Stimulated activated naive CD4-positive, alpha-beta T cell treated with Interleukin-2 at 50 U/mL for 16 hours (primary cell): ENCODE results near the gene CSF2.

Experiments
- DNase-seq: peaks from one replicate; lab custom pipeline; 2025; lab: John Stamatoyannopoulos, UW

The CSF2 gene

GRCh38 chr5:132054697-132055440, 18.7 kb upstream of the CSF2 start:
- DNase-seq: no peak

DNA sequence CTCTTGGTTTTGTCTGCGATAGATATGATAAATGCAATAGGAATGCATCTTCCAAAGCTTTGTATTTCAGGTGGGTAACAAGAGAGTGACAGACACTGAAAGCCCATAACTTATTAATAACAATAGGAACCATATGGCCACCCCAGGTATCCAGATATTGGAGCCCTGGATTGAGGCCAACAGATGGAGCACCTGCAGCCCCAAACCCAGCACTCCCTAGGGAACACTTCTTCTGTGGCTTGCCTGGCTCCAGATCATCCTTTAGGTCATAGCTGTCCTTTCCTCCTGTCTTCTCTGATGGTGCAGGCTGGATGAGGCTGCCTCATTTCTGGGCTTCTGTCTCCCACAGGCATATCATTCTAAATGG, 18.2 kb upstream of the CSF2 start:
- no peak for DNase-seq

DNA sequence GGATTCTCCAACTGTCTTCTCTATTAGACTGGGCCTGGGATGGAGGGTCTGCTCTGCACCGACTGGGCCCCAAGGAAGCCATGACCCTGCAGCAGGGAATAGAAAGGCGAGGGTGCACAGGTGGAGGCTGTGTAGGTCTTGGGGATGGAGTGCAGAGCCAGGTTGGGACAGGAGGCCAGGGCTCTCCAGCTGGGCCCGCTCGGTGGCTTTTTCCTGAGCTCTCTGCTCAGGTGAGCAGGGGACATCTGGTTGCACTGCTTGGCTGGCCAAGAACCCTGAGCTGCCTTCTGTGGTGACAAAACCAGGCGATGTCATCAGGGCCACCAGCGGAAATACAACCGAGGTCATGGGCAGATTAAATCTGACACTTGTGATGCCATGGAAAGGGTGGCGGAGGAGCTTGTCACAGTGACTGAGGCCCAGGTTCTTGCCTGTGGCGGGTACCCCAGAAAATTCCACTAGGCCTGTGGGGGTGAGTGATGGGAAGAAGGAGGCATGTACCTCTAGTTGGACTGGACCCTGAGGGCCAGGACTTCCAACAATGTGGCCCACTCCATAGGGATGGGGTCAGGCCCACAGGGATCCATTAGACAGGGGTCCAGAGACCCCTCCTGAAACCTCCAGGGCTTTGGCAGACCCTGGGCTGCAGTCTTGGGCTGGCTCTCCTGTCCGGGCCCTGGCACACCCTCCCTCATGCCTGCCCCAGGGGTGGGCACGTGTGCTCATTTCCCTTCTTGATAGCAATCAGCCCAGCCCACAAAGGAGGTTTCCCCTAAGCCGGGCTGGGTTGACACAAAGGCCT, 17.6 kb upstream of the CSF2 start:
- DNase-seq: peak; percentile 48

DNA sequence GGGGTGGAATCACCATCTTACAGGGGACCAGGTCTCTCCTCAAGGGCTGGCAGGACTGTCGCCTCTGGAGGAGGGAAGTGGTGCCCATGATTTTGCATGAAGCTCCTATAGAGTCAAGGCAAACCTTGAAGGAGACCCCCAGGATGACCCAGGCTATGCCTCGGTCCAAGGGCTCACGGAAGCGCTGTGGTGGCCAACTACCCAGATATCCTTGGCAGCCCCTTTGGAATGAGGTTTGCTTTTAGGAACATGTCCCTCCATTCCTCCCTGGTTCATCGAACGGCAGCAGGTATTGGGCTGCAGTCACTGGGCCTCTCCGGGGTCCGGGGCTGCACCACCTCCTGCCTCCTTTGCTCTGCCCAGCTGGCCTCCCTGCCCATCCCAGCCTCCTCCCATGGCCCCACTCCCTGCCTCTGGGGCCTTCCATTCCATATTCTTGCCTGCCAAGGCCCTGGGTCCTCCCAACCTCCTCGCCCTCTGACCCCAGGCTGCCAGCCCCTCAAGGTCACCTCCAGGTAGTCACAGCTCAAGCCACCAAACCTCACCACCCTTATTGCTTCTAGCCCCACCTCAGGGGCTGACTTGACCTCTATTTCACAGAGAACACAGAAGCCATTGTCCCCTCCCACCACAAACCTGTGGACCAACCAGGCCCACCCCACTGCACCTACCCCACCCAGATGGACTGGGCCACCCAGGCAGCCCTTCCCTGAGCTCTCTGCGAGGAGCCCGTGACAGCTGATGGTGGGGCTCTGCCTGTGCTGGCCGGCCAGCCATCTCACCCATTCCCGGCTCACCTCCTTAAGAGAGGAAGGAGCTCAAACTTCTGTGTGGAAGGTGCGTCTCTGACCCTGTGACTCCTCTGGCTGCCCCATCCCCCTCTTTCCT, 16.7 kb upstream of the CSF2 start:
- no peak for DNase-seq

- no peak for DNase-seq
Observed at GRCh38 chr5:132057498-132058255, 15.9 kb upstream of the CSF2 start.

DNA sequence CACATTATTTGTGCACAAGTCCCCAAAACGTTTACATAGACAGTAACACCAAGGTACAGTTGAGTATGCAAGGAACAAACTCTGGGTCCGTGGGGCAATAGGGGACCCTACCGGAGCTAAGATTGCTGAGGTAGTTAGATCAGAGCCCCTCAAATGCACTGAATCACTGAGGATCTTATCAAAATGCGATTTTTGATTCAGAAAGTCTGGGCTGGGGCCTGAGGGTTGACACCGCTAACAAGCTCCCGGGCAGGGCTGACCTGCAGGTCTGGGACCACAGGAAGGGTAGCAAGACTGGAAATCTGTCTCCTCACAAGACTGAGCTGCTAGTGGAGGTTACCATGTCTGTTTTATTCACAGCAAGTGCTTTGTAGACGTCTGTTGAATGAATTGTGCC, 14.9 kb upstream of the CSF2 start:
- DNase-seq: no peak

DNA sequence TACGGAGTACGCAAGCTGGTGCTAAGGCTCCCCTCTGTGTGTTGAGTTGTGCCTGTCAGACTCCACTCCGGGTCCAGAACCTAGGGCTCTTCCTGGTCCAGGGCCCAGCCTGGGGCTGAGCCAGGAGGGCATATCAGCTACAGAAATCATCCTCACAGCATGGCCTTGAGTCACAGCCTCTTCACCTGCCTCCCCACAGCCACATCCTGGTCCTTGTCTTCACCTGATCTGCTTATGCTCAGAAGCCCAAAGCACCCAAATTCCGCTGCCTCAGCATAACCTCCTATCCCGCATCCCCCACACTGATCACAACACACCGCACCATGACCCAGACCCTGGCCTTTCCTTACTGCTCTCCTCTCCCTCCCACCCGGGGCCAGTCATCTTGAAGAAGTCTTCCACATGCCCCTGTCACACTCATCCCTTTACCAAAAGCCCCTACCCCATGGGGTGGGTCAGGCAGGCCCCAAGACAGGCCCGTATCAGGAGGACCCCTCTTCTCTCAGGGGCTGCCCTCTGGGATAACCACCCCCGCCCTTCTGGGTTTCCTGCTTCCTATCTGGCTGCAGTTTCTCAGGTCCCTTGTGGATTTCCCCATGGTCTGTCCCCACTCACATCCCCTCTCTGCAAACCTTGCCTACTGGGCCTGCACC, 14.4 kb upstream of the CSF2 start:
- peak; percentile 31 for DNase-seq

DNA sequence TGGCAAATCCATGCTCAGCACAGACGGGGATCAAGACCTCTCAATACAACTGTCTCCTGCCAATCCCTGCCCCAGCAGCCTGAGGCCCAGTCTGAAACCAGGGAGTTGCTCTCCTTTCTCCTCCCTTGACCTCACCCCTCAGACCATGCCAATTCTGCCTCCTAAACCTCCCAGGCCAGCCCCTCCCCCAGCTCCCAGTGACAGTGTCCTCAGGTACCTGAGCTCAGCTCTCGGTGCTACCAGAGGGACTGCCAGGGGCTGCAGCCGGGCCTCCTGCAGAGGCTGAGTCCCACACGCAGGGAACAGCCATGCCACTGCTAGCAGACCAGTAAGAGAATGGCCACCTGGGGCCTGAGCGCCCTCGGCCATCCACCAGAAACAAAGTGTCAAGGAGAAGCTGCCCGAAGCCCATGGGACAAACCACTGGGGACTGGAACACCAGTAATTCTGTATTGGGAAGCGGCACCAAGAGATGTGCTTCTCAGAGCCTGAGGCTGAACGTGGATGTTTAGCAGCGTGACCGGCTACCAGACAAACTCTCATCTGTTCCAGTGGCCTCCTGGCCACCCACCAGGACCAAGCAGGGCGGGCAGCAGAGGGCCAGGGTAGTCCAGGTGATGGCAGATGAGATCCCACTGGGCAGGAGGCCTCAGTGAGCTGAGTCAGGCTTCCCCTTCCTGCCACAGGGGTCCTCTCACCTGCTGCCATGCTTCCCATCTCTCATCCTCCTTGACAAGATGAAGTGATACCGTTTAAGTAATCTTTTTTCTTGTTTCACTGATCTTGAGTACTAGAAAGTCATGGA, 13.7 kb upstream of the CSF2 start:
- DNase-seq: no peak

- no peak for DNase-seq
Observed at GRCh38 chr5:132060501-132061161, 13.0 kb upstream of the CSF2 start, which contains the start of gene IL3. IL3 (plus strand) TSS chr5:132060655; CDS start chr5:132060707, 52 bp downstream.

DNA sequence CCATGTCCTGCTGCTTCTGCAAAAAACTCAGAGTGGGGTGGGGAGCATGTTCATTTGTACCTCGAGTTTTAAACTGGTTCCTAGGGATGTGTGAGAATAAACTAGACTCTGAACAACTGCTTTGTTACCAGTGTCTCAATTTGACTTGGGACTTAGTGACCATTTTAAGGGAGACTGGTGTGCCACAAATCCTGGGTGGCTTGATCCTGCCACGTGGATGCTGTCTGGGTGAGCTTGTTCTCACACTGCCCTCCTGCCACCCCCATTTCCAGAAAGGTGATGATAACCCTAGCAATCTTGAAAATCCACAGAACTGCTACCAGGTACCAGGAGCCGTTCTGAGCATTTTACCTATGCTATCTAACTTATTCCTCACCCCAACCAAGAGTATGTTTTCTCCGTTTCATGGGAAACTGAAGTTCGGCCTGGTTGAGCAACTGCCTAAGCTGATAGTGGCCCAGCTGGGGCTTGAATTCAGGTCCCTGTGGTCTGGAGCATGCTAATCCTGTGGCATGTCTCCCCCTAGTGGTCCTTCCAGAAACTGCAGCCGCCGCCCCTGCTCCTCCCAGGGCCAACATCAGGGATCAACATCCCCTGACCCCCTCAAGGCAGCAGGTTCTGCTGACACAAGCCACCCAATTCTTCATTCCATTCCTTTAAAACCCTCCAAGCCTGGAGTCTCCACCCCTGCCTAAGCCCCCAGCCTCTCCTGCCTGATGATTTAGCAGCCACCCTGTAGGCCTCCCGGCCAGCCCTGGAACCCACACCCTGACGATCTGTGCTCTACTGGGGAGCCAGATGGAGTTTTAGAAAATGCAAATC, 10.3 kb upstream of the CSF2 start:
- peak; percentile 68 for DNase-seq

DNA sequence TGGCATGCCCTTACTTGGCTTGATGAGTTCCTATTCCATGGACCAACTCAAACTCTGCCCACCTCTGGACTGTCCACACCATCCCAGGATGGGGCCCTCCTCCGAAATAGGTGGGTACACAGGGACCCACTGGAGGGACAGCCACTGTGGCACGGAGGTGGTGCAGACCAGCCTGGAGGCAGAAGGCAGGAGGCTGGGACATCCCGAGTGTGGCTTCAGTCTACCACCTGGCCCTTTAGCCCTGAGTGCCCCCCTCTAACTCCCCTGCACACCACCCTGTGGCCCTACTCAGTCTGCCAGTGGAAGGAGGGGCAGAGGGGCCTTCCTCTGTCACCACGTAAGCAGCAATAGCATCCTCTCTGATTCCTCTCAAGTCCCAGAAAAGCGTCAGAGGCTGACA, 9.4 kb upstream of the CSF2 start:
- DNase-seq: no peak

GRCh38 chr5:132064738-132065331, 8.8 kb upstream of the CSF2 start:
- DNase-seq: peak; percentile 74

GRCh38 chr5:132065351-132065937, 8.1 kb upstream of the CSF2 start:
- DNase-seq: peak; percentile 41

DNA sequence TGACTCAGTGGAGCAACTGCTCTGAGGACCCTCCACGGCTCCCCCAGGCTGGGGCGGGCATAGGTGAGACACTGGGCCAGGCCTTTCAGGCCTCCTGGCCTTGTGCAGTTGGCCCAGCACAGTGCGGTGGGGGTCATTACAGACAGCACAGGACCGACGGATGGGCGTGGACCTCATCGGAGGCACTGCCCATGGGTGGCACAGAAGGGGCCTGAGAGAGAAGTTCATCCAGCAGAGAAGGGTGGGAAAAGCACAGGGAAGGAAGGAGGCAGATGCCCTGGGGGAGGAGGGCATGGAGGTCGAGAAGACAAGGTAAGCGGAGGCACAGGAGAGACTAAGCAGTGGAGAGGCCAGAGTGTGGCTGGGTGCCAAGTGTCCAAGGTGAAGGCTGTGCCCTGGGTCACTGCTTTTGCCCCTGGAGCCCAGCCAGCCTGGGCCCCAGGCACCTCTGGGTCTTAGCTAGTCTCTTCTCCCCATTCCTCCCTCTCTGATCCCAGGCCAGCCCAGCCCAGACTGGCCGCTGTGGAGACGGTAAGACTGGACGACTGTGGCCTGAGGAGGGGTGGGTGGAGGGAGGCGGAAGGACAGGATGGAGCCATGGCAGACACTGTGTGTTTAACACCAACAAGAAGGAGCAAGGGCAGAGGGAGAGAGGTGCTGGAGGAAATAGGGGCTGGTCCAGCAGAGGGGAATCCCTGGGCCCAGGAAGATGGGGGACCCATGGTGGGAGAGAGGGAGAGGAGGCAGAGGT, 7.5 kb upstream of the CSF2 start:
- no peak for DNase-seq

DNA sequence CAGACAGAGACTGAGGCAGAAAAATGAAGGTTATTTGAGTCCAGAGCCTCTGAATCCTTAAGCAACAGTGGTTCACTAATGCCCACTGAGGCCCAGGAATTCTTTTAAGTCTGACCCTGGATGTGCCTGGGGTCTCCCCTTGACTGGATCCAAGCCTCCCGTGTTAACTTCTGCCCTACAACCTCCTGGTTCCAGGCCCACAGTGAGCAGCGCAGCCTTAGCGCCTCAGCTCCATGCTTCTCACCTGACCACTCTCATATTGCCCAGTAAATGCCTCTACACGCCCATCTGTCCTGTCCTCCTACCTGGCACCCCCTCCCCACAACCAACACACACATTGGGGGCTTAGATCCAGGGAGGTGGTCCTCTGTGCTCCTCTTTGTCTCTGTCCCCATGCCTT, 6.7 kb upstream of the CSF2 start:
- DNase-seq: no peak

- no peak for DNase-seq
Observed at GRCh38 chr5:132067451-132067850, 6.1 kb upstream of the CSF2 start.
